Fibroblast of lung (primary cell): ENCODE measurements around the gene FGFR2. TPM values are rescaled to one million over a fixed set of nuclear protein-coding genes. Genes with fewer than 3 reads are reported as not detected.

Experiments used
- DNase-seq, 2 donors: peaks; one replicate each; pipeline versions ENCODE4 v3.0.0 to v3.0.0-alpha.2; 2010; ENCODE audit warnings: low read depth in 2 of 2
- H2AFZ ChIP-seq: 2 replicates; pipeline ENCODE4 v1.5.1; 2012; ENCODE audit warnings: low read length, control low read depth, inconsistent platforms
- H3K27ac ChIP-seq: 2 replicates; pipeline ENCODE4 v1.5.1; 2011; ENCODE audit warnings: low read length, control low read depth; ENCODE audit not compliant: insufficient read depth
- H3K27me3 ChIP-seq: 2 replicates; pipeline ENCODE4 v1.5.1; 2011; ENCODE audit warnings: mild to moderate bottlenecking, low read length; ENCODE audit not compliant: control insufficient read depth, insufficient read depth
- H3K36me3 ChIP-seq: 2 replicates; pipeline ENCODE4 v1.5.1; 2011; ENCODE audit warnings: low read length; ENCODE audit not compliant: control insufficient read depth, insufficient read depth
- H3K4me1 ChIP-seq: 2 replicates; pipeline ENCODE4 v1.5.1; 2011; ENCODE audit warnings: low read length; ENCODE audit not compliant: control insufficient read depth, insufficient read depth; ENCODE audit errors: extremely low read depth
- H3K4me2 ChIP-seq: 2 replicates; pipeline ENCODE4 v1.5.1; 2011; ENCODE audit warnings: low read length, control low read depth; ENCODE audit not compliant: insufficient read depth; ENCODE audit errors: extremely low read depth
- H3K4me3 ChIP-seq, 4 experiments: fragments of 200-600 bp in 1 of 4; sonication (generic) in 1 of 4; replicated peaks in 1 of 4; 2 replicates each; pipeline ENCODE4 v1.5.1; 2011 to 2016; ENCODE audit warnings: low read length in 4 of 4, low read depth in 3 of 4, mild to moderate bottlenecking in 3 of 4, control low read depth in 2 of 4, inconsistent platforms in 1 of 4, mixed read lengths in 1 of 4; ENCODE audit not compliant: insufficient read depth in 1 of 4; ENCODE audit errors: control extremely low read depth in 1 of 4
- H3K79me2 ChIP-seq: 2 replicates; pipeline ENCODE4 v1.5.1; 2012; ENCODE audit warnings: mild to moderate bottlenecking, low read length, inconsistent platforms; ENCODE audit not compliant: control insufficient read depth, insufficient read depth
- H3K9ac ChIP-seq: 2 replicates; pipeline ENCODE4 v1.5.1; 2011; ENCODE audit warnings: mild to moderate bottlenecking, low read length, control low read depth; ENCODE audit not compliant: insufficient read depth
- H3K9me3 ChIP-seq: 2 replicates; pipeline ENCODE4 v1.5.1; 2012; ENCODE audit warnings: low read depth, low read length; ENCODE audit not compliant: control insufficient read depth, insufficient read depth
- H4K20me1 ChIP-seq: 2 replicates; pipeline ENCODE4 v1.5.1; 2011; ENCODE audit warnings: low read length; ENCODE audit not compliant: control insufficient read depth, insufficient read depth; ENCODE audit errors: extremely low read depth
- EZH2 ChIP-seq: IDR thresholded peaks from 2 replicates; pipeline ENCODE4 v1.5.1; 2012; ENCODE audit warnings: low read length, control low read depth, mild to moderate bottlenecking; ENCODE audit errors: missing control alignments
- polyA plus RNA-seq, 2 donors: library from polyadenylated mRNA; depleted of rRNA in 1 of 2; stranded (reverse) in 1 of 2; unstranded in 1 of 2; fragments of >200 nt; gene quantifications; 2 replicates each; pipeline ENCODE4 v1.2.1, GENCODE V29; 2011 to 2012; ENCODE audit warnings: missing spikeins in 1 of 2
- total RNA-seq: library from RNA; depleted of rRNA; stranded (reverse); fragments of >200 nt; gene quantifications from 2 replicates; pipeline ENCODE4 v1.2.1, GENCODE V29; 2014
- TF ChIP-seq, protein P1 (sequence below), 2 donors: IDR thresholded peaks in 1 of 2; conservative IDR thresholded peaks in 1 of 2; 1 replicate in 1 of 2; 2 replicates in 1 of 2; pipeline ENCODE4 v1.5.1; 2011 to 2012; ENCODE audit warnings: low read length in 2 of 2, control low read depth in 1 of 2, inconsistent platforms in 1 of 2, low read depth in 1 of 2, mild to moderate bottlenecking in 1 of 2

FGFR2 gene
- total and polyA plus RNA-seq, 2 donors (not counting 1 experiment from before 2014, with no cell fraction given) = 0.10 to 0.17 TPM

DNA sequence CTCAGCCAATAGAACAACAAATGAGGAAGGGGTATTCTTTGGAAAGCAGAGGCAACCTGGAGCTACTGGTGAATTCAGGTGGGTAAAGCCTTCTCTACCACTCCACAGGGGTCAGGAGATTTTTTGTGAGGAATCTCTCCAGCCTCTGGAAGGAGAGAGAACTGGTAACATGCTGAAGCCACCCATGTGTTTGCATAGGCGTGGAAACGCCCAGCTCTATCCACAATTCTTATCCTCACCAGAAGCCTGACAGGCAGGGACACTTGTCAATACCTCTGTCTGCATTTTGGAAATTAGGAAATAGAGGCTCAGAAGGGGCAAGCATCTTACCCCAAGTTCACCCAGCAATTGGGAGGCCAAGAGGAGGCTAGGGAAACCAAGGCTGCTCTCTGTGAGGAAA lies 133.7 kb downstream of the FGFR2 start:
- H3K9ac ChIP-seq = no peak overlapping the region
- no peak overlapping the region for H3K27ac ChIP-seq
- no peaks in the 10 kb centered on the region for H3K9me3 ChIP-seq
- H3K4me2 ChIP-seq = no peak overlapping the region
- no peaks in the 10 kb centered on the region for H3K79me2 ChIP-seq
- H2AFZ ChIP-seq = no peak overlapping the region
- no peaks in the 10 kb centered on the region for H3K27me3 ChIP-seq
- H3K4me1 ChIP-seq = no peaks in the 10 kb centered on the region
- no peaks in the 10 kb centered on the region for H3K36me3 ChIP-seq
- H4K20me1 ChIP-seq = no peaks in the 10 kb centered on the region
- H3K4me3 ChIP-seq = no peak overlapping the region
- no peak for DNase-seq
- TF ChIP-seq EZH2 = no peak
- TF ChIP-seq, protein P1, sequence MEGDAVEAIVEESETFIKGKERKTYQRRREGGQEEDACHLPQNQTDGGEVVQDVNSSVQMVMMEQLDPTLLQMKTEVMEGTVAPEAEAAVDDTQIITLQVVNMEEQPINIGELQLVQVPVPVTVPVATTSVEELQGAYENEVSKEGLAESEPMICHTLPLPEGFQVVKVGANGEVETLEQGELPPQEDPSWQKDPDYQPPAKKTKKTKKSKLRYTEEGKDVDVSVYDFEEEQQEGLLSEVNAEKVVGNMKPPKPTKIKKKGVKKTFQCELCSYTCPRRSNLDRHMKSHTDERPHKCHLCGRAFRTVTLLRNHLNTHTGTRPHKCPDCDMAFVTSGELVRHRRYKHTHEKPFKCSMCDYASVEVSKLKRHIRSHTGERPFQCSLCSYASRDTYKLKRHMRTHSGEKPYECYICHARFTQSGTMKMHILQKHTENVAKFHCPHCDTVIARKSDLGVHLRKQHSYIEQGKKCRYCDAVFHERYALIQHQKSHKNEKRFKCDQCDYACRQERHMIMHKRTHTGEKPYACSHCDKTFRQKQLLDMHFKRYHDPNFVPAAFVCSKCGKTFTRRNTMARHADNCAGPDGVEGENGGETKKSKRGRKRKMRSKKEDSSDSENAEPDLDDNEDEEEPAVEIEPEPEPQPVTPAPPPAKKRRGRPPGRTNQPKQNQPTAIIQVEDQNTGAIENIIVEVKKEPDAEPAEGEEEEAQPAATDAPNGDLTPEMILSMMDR (conservative IDR thresholded peaks at IDR 0.05 in 1 of 2, IDR thresholded peaks at IDR 0.05 in 1 of 2; ENCODE audit: low read depth in 1 of 2, low read length in 2 of 2) = no peak

DNA sequence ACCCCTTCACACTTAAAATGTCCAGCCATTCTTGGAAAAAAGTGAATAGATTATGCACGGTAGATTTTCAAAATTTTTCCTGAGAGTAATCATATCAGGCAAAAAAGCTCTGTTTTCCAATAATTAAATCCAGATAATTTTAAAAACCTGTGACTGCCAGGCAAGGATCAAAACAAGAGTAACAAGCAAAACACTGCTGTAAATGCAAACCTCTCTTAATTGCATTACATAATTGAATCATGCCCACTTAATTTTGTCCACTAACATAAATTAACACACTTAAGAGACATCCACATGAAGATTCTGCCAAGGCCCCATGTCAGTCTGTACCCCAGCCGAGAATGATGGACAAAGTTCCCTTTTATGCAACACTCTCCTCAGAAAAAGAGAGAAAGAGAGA lies 135.3 kb downstream of the FGFR2 start:
- H3K4me1 ChIP-seq = no peaks in the 10 kb centered on the region
- no peaks in the 10 kb centered on the region for H4K20me1 ChIP-seq
- no peaks in the 10 kb centered on the region for H3K9me3 ChIP-seq
- no peak overlapping the region for H3K9ac ChIP-seq
- H3K4me3 ChIP-seq = no peak overlapping the region
- no peaks in the 10 kb centered on the region for H3K36me3 ChIP-seq
- no peak overlapping the region for H2AFZ ChIP-seq
- no peak overlapping the region for H3K27ac ChIP-seq
- TF ChIP-seq EZH2 = no peak
- TF ChIP-seq, protein P1 (conservative IDR thresholded peaks at IDR 0.05 in 1 of 2, IDR thresholded peaks at IDR 0.05 in 1 of 2; ENCODE audit: low read depth in 1 of 2, low read length in 2 of 2) = no peak
- no peak for DNase-seq
- no peaks in the 10 kb centered on the region for H3K27me3 ChIP-seq
- no peak overlapping the region for H3K4me2 ChIP-seq
- no peaks in the 10 kb centered on the region for H3K79me2 ChIP-seq

DNA sequence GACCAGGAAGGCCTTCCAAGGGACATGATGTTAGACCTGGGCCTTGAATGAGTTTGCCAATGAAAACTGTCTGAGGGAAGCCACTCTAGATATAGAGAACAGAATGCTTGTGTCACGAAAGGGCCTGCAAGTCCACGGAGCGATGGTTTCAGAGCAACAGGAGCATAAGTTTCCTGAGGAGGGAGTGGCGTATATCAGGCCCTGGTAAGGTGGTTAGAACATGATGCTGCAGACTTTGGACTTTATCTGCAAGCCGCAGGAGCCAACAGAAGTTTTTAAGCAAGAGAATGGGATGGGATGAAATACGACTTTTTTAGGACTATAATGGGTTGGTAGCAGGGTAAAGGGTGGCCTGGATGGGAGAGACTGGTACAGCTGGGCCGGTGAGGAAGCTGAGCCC lies 136.0 kb downstream of the FGFR2 start:
- TF ChIP-seq, protein P1 (conservative IDR thresholded peaks at IDR 0.05 in 1 of 2, IDR thresholded peaks at IDR 0.05 in 1 of 2; ENCODE audit: low read depth in 1 of 2, low read length in 2 of 2) = no peak
- TF ChIP-seq EZH2 = no peak
- Histone ChIP-seq H3K4me3 (no peak overlapping the region), H3K9me3 (no peaks in the 10 kb centered on the region), H3K27me3 (no peaks in the 10 kb centered on the region), H3K36me3 (no peaks in the 10 kb centered on the region), H3K27ac (no peak overlapping the region), H3K4me1 (no peaks in the 10 kb centered on the region), H3K4me2 (no peak overlapping the region), H2AFZ (no peak overlapping the region), H4K20me1 (no peaks in the 10 kb centered on the region), H3K9ac (no peak overlapping the region), H3K79me2 (no peaks in the 10 kb centered on the region)
- DNase-seq = no peak
